Mesodermal cell (in vitro differentiated cells): ENCODE measurements around the gene SCAMP5.

Experiments
- H3K27ac ChIP-seq: 2 replicates; pipeline ENCODE4 v1.7.0; 2013; ENCODE audit warnings: mild to moderate bottlenecking, low read depth, low read length, moderate library complexity; ENCODE audit not compliant: severe bottlenecking
- H3K36me3 ChIP-seq: 2 replicates; pipeline ENCODE4 v1.7.1; 2013; ENCODE audit warnings: mild to moderate bottlenecking, low read length, moderate library complexity; ENCODE audit not compliant: control insufficient read depth, insufficient read depth
- H3K4me1 ChIP-seq: one replicate; pipeline ENCODE4 v1.7.1; 2013; ENCODE audit warnings: mild to moderate bottlenecking, low read length; ENCODE audit not compliant: insufficient read depth, control insufficient read depth, poor library complexity, severe bottlenecking
- H3K4me3 ChIP-seq: 2 replicates; pipeline ENCODE4 v1.7.0; 2013; ENCODE audit warnings: low read length, control low read depth, mild to moderate bottlenecking; ENCODE audit not compliant: insufficient read depth, poor library complexity, severe bottlenecking; ENCODE audit errors: extremely low read depth
- H3K9me3 ChIP-seq: 2 replicates; pipeline ENCODE4 v1.7.1; 2013; ENCODE audit warnings: mild to moderate bottlenecking, low read length, moderate library complexity; ENCODE audit not compliant: control insufficient read depth
- WGBS, 2 experiments: methylation state at CpG; one replicate each; pipeline ENCODE4 v1.1.5; 2013; ENCODE audit warnings: missing lambda C conversion rate in 2 of 2; ENCODE audit not compliant: insufficient coverage in 2 of 2; 5-methylcytosine and 5-hydroxymethylcytosine counted together

SCAMP5 gene

GRCh38 chr15:74995779-74996765 is 709 bp downstream of the SCAMP5 start:
- H3K4me3 ChIP-seq, result peak overlapping the region; percentile 53
- no peaks in the 10 kb centered on the region for H3K9me3 ChIP-seq
- no peak overlapping the region for H3K27ac ChIP-seq
- H3K4me1 ChIP-seq, result peaks cover 7% of the 10 kb centered on the region
- WGBS, 2 experiments, result 18 to 19% methylated on average over 15 to 26 of the region's 42 CpGs
- no peaks in the 10 kb centered on the region for H3K36me3 ChIP-seq

- H3K4me3 ChIP-seq, result no peak overlapping the region
These were observed 1.8 kb downstream of the SCAMP5 start for GRCh38 chr15:74997141-74997540.

GRCh38 chr15:74997543-74997942 is 2.2 kb downstream of the SCAMP5 start:
- Histone ChIP-seq H3K4me1 (peaks cover 7% of the 10 kb centered on the region), H3K4me3 (no peak overlapping the region), H3K36me3 (no peaks in the 10 kb centered on the region), H3K27ac (no peak overlapping the region), H3K9me3 (no peaks in the 10 kb centered on the region)
- WGBS, 2 experiments, result 90 to 94% methylated on average over 2 of the region's 2 CpGs

More at GRCh38 chr15:74997141-74997540, 1.8 kb downstream of the SCAMP5 start:
- Histone ChIP-seq H3K27ac (no peak overlapping the region), H3K36me3 (no peaks in the 10 kb centered on the region), H3K9me3 (no peaks in the 10 kb centered on the region), H3K4me1 (peaks cover 7% of the 10 kb centered on the region)
- WGBS, 2 experiments, result 94 to 100% methylated on average over 2 to 3 of the region's 4 CpGs

GRCh38 chr15:75001310-75001709 is 5.9 kb downstream of the SCAMP5 start:
- H3K4me3 ChIP-seq, result no peak overlapping the region
- H3K9me3 ChIP-seq, result no peaks in the 10 kb centered on the region
- WGBS, 2 experiments, result 83 to 84% methylated on average over 4 to 6 of the region's 6 CpGs
- H3K36me3 ChIP-seq, result no peaks in the 10 kb centered on the region
- H3K27ac ChIP-seq, result no peak overlapping the region
- no peaks in the 10 kb centered on the region for H3K4me1 ChIP-seq

- no peaks in the 10 kb centered on the region for H3K4me1 ChIP-seq
- no peak overlapping the region for H3K27ac ChIP-seq
- no peaks in the 10 kb centered on the region for H3K36me3 ChIP-seq
- H3K4me3 ChIP-seq, result no peak overlapping the region
- WGBS, 2 experiments, result 73 to 86% methylated on average over 6 to 7 of the region's 7 CpGs
- no peaks in the 10 kb centered on the region for H3K9me3 ChIP-seq
These were observed 7.0 kb downstream of the SCAMP5 start for GRCh38 chr15:75002398-75002797.

GRCh38 chr15:75007216-75007615 is 11.9 kb downstream of the SCAMP5 start:
- WGBS, 2 experiments, result 91 to 96% methylated on average over 11 to 12 of the region's 13 CpGs
- Histone ChIP-seq H3K27ac (no peak overlapping the region), H3K36me3 (no peaks in the 10 kb centered on the region), H3K4me3 (no peak overlapping the region), H3K4me1 (no peaks in the 10 kb centered on the region), H3K9me3 (no peaks in the 10 kb centered on the region)

GRCh38 chr15:75008221-75008625 is 12.9 kb downstream of the SCAMP5 start:
- 100% methylated on average over 3 of the region's 5 CpGs; no CpG with 5 or more reads in 1 of the 2 experiments for WGBS, 2 experiments

GRCh38 chr15:75008629-75009326 is 13.4 kb downstream of the SCAMP5 start:
- WGBS, 2 experiments, result 92 to 100% methylated on average over 1 to 2 of the region's 6 CpGs
- H3K36me3 ChIP-seq, result no peaks in the 10 kb centered on the region

More at GRCh38 chr15:75008221-75008625, 12.9 kb downstream of the SCAMP5 start:
- H3K27ac ChIP-seq, result no peak overlapping the region
- H3K9me3 ChIP-seq, result no peaks in the 10 kb centered on the region
- no peaks in the 10 kb centered on the region for H3K36me3 ChIP-seq
- H3K4me3 ChIP-seq, result no peak overlapping the region
- no peaks in the 10 kb centered on the region for H3K4me1 ChIP-seq

GRCh38 chr15:75016431-75016830 is 21.1 kb downstream of the SCAMP5 start:
- Histone ChIP-seq H3K4me3 (no peak overlapping the region), H3K27ac (no peak overlapping the region), H3K36me3 (no peaks in the 10 kb centered on the region), H3K4me1 (no peaks in the 10 kb centered on the region), H3K9me3 (no peaks in the 10 kb centered on the region)
- 96 to 97% methylated on average over 12 to 15 of the region's 15 CpGs for WGBS, 2 experiments

More at GRCh38 chr15:75008629-75009326, 13.4 kb downstream of the SCAMP5 start:
- no peaks in the 10 kb centered on the region for H3K9me3 ChIP-seq
- no peak overlapping the region for H3K27ac ChIP-seq
- H3K4me1 ChIP-seq, result no peaks in the 10 kb centered on the region
- no peak overlapping the region for H3K4me3 ChIP-seq

GRCh38 chr15:75019916-75020315 is 24.6 kb downstream of the SCAMP5 start:
- Histone ChIP-seq H3K27ac (no peak overlapping the region), H3K4me3 (no peak overlapping the region), H3K36me3 (no peaks in the 10 kb centered on the region), H3K9me3 (no peaks in the 10 kb centered on the region), H3K4me1 (no peaks in the 10 kb centered on the region)
- 67 to 92% methylated on average over 1 to 3 of the region's 3 CpGs for WGBS, 2 experiments
